Measurements from ENCODE around the gene ITSN2.

The ITSN2 gene

DNA sequence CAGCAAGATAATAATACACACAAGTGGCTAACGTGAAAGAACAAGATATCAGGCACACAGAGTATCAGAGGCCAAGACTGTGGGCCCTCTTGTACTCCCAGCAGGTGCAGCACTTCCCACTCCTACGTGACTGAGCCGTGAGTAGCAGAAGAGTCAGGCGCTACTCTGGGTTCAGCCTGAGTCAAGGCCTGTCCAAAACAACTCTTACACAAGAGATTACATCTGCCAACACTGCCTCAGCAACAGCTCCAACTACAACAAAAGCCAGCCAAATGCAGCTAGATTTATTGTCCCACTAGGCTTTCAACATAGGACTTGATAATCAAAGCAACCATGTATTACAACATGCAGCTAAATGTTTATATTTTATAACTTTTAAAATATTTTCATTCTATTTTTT, 56.2 kb downstream of the ITSN2 start:
- peaks cover 40% of the 10 kb centered on the region for H3K36me3 ChIP-seq
- H3K4me3 ChIP-seq (ENCODE audit: low read depth, low read length): no peak overlapping the region
- no peak overlapping the region for H3K27ac ChIP-seq
- no peaks in the 10 kb centered on the region for H3K27me3 ChIP-seq (ENCODE audit: insufficient read depth, low read depth, severe bottlenecking)
- DNase-seq: no peak
- TF ChIP-seq, protein P1, sequence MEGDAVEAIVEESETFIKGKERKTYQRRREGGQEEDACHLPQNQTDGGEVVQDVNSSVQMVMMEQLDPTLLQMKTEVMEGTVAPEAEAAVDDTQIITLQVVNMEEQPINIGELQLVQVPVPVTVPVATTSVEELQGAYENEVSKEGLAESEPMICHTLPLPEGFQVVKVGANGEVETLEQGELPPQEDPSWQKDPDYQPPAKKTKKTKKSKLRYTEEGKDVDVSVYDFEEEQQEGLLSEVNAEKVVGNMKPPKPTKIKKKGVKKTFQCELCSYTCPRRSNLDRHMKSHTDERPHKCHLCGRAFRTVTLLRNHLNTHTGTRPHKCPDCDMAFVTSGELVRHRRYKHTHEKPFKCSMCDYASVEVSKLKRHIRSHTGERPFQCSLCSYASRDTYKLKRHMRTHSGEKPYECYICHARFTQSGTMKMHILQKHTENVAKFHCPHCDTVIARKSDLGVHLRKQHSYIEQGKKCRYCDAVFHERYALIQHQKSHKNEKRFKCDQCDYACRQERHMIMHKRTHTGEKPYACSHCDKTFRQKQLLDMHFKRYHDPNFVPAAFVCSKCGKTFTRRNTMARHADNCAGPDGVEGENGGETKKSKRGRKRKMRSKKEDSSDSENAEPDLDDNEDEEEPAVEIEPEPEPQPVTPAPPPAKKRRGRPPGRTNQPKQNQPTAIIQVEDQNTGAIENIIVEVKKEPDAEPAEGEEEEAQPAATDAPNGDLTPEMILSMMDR (IDR thresholded peaks at IDR 0.05; ENCODE audit: low read depth, low read length): no peak
- no peaks in the 10 kb centered on the region for H3K9me3 ChIP-seq (ENCODE audit: severe bottlenecking)

DNA sequence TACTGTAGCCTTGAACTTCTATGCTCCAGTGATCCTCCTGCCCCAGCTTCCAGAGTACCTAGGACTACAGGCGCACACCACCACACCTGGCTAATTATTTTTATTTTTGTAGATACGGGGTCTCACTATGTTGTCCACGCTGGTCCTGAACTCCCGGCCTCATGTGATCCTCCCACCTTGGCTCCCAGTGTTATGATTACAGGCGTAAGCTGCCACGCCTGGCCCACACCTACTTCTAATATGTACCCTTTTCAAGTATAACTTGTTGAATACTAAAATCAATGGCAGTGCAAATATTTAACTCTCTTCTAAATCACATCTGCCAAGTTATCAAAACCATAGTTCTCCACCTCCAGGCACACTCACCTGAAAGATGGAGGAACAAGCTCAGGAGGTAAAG, 58.7 kb downstream of the ITSN2 start:
- no peak for DNase-seq
- Histone ChIP-seq H3K9me3 (ENCODE audit: severe bottlenecking) (no peaks in the 10 kb centered on the region), H3K4me3 (ENCODE audit: low read depth, low read length) (no peak overlapping the region), H3K27ac (no peak overlapping the region), H3K27me3 (ENCODE audit: insufficient read depth, low read depth, severe bottlenecking) (no peaks in the 10 kb centered on the region), H3K36me3 (peaks cover 46% of the 10 kb centered on the region)
- TF ChIP-seq, protein P1 (IDR thresholded peaks at IDR 0.05; ENCODE audit: low read depth, low read length): no peak

DNA sequence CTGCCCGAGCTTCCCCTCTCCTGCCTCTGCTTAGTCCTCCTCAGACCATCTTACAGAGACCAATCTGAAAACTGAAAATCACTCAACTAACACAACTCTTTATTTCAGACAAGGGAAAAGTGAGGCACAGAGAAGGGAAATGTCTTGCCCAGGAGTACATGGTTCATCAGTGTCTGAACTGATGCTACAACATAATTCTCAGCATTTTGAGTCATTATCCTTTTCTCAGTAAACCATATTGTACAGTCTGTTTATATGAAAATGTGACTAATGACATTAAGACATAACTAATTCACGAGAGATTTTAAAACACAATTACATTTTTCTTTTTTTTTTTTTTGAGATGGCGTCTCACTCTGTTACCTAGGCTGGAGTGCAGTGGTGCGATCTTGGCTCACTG, 62.7 kb downstream of the ITSN2 start:
- H3K9me3 ChIP-seq (ENCODE audit: severe bottlenecking): no peaks in the 10 kb centered on the region
- TF ChIP-seq, protein P1 (IDR thresholded peaks at IDR 0.05; ENCODE audit: low read depth, low read length): no peak
- no peak overlapping the region for H3K27ac ChIP-seq
- H3K36me3 ChIP-seq: peaks cover 78% of the 10 kb centered on the region
- no peaks in the 10 kb centered on the region for H3K27me3 ChIP-seq (ENCODE audit: insufficient read depth, low read depth, severe bottlenecking)
- no peak for DNase-seq
- H3K4me3 ChIP-seq (ENCODE audit: low read depth, low read length): no peak overlapping the region

DNA sequence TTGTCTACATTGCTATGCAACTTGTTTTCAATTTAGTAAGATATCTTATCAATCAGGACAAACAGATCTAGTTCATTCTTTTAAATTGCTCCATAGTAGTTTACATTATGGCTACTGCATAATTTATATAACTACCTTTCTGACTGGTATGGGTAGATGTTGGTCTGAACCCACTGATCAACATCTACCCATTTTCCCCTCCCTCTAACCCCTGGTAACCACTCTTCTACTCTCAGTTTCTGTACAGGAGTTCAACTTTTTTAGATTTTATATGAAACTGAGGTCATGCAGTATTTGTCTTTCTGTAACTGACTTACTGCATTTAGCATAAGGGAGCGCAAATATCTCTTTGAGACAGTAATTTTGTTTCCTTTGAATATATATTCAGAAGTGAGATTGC, 73.2 kb downstream of the ITSN2 start:
- Histone ChIP-seq H3K9me3 (ENCODE audit: severe bottlenecking) (no peaks in the 10 kb centered on the region), H3K4me3 (ENCODE audit: low read depth, low read length) (no peak overlapping the region), H3K27ac (no peak overlapping the region), H3K36me3 (no peaks in the 10 kb centered on the region), H3K27me3 (ENCODE audit: insufficient read depth, low read depth, severe bottlenecking) (no peaks in the 10 kb centered on the region)
- TF ChIP-seq, protein P1 (IDR thresholded peaks at IDR 0.05; ENCODE audit: low read depth, low read length): no peak
- no peak for DNase-seq

DNA sequence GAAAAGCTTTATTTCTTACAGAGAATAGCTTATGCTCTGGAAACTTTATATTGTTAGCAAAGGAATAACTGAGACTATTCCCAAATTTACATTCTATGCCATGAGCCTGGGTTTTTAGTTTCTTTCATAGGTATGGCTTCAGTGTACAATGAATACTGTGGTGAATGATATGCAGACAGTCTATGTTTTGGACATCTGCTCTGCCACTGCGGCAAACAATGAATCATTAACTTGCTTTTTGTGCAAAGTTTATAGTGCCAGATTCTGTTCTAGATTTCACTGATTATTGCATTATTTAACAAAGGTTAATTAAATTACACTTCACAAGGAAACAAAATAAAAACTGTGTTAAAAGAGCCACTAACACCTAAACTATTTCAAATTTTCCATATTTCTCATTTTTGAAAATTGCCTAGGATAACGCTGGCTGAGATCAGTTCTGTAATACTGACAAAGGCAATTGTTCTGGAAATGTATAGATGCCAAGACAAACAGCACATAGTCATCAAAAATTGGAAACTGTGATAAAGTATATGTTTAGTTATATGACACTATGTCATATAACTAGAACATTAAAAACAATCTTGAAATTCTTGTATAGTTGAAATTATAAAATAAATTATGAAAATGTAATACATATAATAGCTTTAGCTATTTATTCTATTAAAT, 74.7 kb downstream of the ITSN2 start:
- H3K9me3 ChIP-seq (ENCODE audit: severe bottlenecking): no peaks in the 10 kb centered on the region
- H3K27me3 ChIP-seq (ENCODE audit: insufficient read depth, low read depth, severe bottlenecking): no peaks in the 10 kb centered on the region
- no peaks in the 10 kb centered on the region for H3K36me3 ChIP-seq
- no peak overlapping the region for H3K27ac ChIP-seq
- TF ChIP-seq, protein P1 (IDR thresholded peaks at IDR 0.05; ENCODE audit: low read depth, low read length): no peak
- H3K4me3 ChIP-seq (ENCODE audit: low read depth, low read length): no peak overlapping the region
- no peak for DNase-seq

DNA sequence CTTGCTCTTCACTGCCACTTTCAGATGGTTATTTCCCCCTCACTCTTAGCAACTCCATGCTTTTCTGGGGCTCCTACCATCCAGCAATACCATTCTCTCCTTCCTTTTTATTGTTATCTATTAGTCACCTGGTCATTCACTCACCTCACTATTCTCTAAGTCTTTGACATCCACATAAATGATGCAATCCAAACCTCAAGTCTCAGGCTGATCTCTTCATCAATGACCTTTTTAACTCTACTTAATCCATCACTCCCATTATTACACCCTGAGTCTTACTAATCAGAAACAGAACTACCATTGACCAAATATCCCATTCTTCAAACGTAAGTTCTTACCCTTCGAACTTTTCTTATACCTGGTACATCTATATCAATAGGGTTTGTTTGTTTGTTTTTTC, 79.7 kb downstream of the ITSN2 start:
- no peak for DNase-seq

More for the DNA sequence above, 79.7 kb downstream of the ITSN2 start:
- Histone ChIP-seq H3K4me3 (ENCODE audit: low read depth, low read length) (no peak overlapping the region), H3K27ac (no peak overlapping the region), H3K9me3 (ENCODE audit: severe bottlenecking) (no peaks in the 10 kb centered on the region), H3K36me3 (no peaks in the 10 kb centered on the region), H3K27me3 (ENCODE audit: insufficient read depth, low read depth, severe bottlenecking) (no peaks in the 10 kb centered on the region)
- TF ChIP-seq, protein P1 (IDR thresholded peaks at IDR 0.05; ENCODE audit: low read depth, low read length): no peak

Measured in WERI-Rb-1 (cell line).